GM21619 (cell line): ENCODE results near the gene CLIC6.
"Not testable (repeated sequence)": the region's sequence is repeated elsewhere in the genome, so short reads cannot be mapped to it uniquely, and the experiment has no call there.

Experiments
- ATAC-seq: cut with Tn5 transposase; IDR thresholded peaks from one replicate; pipeline ENCODE4 v1.9.1; 2021; ENCODE audit not compliant: unreplicated experiment

The CLIC6 gene

GRCh38 chr21:34651642-34652041, 17.2 kb upstream of the CLIC6 start:
- ATAC-seq: no peak

- ATAC-seq: no peak
These were observed 15.3 kb upstream of the CLIC6 start for GRCh38 chr21:34653522-34653921.

GRCh38 chr21:34661848-34662247, 6.9 kb upstream of the CLIC6 start:
- no peak for ATAC-seq

GRCh38 chr21:34667761-34668160, 1.0 kb upstream of the CLIC6 start:
- ATAC-seq: no peak

- peak; percentile 49 for ATAC-seq
These were observed 520 bp downstream of the CLIC6 start for GRCh38 chr21:34669149-34669879.

- ATAC-seq: not testable (repeated sequence)
These were observed 1.1 kb downstream of the CLIC6 start for GRCh38 chr21:34669880-34670219.

GRCh38 chr21:34670220-34670961, 1.6 kb downstream of the CLIC6 start:
- ATAC-seq: no peak

GRCh38 chr21:34670962-34671348, 2.2 kb downstream of the CLIC6 start:
- ATAC-seq: no peak

- no peak for ATAC-seq
These were observed 2.7 kb downstream of the CLIC6 start for GRCh38 chr21:34671462-34671861.

GRCh38 chr21:34671891-34672290, 3.1 kb downstream of the CLIC6 start:
- ATAC-seq: no peak

- no peak for ATAC-seq
These were observed 4.2 kb downstream of the CLIC6 start for GRCh38 chr21:34673006-34673405.

- ATAC-seq: no peak
These were observed 5.7 kb downstream of the CLIC6 start for GRCh38 chr21:34674468-34674867.

GRCh38 chr21:34675871-34676270, 7.1 kb downstream of the CLIC6 start:
- ATAC-seq: no peak

- no peak for ATAC-seq
These were observed 10.3 kb downstream of the CLIC6 start for GRCh38 chr21:34679051-34679450.

- ATAC-seq: no peak
These were observed 15.5 kb downstream of the CLIC6 start for GRCh38 chr21:34684174-34684876.

- ATAC-seq: no peak
These were observed 18.3 kb downstream of the CLIC6 start for GRCh38 chr21:34687065-34687464.

- no peak for ATAC-seq
These were observed 19.0 kb downstream of the CLIC6 start for GRCh38 chr21:34687745-34688144.

GRCh38 chr21:34688145-34688544, 19.4 kb downstream of the CLIC6 start:
- no peak for ATAC-seq

GRCh38 chr21:34688715-34689114, 19.9 kb downstream of the CLIC6 start:
- no peak for ATAC-seq

- ATAC-seq: no peak
These were observed 21.4 kb downstream of the CLIC6 start for GRCh38 chr21:34690041-34690792.

GRCh38 chr21:34690793-34691175, 22.0 kb downstream of the CLIC6 start:
- ATAC-seq: no peak
